Stimulated activated CD8-positive, alpha-beta memory T cell treated with anti-CD3 and anti-CD28 coated beads, Interleukin-7, amount 100 ng/mL, for 1 hour (primary cell): ENCODE measurements around the gene CTAGE1.
"Not testable (repeated sequence)": the region's sequence is repeated elsewhere in the genome, so short reads cannot be mapped to it uniquely, and the experiment has no call there.

ENCODE experiments used
- DNase-seq, 2 donors: peaks; one replicate each; pipeline ENCODE4 v3.0.0-alpha.2; 2020; ENCODE audit warnings: low read depth in 2 of 2

The CTAGE1 gene, protein sequence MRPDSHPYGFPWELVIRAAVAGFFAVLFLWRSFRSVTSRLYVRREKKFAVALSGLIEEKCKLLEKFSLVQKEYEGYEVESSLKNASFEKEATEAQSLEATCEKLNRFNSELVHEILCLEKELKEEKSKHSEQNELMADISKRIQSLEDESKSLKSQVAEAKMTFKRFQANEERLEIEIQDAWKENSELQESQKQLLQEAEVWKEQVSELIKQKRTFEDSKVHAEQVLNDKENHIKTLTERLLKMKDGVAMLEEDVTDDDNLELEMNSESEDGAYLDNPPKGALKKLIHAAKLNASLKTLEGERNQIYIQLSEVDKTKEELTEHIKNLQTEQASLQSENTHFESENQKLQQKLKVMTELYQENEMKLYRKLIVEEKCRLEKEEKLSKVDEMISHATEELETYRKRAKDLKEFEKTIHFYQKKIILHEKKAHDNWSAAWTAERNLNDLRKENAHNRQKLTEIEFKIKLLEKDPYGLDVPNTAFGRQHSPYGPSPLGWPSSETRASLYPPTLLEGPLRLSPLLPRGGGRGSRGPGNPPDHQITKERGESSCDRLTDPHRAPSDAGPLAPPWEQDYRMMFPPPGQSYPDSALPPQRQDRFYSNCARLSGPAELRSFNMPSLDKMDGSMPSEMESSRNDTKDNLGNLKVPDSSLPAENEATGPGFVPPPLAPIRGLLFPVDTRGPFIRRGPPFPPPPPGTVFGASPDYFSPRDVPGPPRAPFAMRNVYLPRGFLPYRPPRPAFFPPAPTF

DNA sequence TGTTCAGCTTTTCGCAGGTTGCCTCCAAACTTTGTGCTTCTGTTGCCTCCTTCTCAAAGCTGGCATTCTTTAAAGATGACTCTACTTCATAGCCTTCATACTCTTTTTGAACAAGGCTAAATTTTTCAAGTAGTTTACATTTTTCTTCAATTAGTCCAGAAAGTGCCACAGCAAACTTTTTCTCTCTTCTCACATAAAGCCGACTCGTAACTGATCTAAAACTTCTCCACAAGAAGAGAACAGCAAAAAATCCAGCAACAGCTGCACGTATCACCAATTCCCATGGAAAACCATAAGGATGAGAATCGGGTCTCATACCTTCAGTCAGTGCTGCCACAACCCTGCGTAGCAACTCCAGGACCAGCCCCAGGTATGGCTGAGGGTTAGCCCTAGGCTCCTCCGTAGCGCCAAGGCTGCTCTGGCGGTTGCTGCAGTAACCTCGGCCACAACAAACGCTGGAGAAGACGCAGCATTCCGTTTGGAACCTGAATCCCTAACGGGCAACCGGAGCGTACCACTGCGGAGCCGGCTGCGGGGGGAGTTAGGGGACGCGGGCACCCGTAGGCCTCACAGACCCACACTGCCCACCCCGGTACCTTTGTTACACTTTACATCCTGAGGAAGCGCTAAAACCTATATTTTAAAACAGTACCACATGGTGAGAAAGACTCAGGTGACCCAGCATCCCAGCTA is at the start of gene CTAGE1:
CTAGE1 (minus strand) TSS at position 420 of the 693 bp plus-strand sequence; CDS start at position 316, 104 bp downstream.
- no peak for DNase-seq

GRCh38 chr18:22466608-22467395 is 49.1 kb upstream of the CTAGE1 start:
- DNase-seq = no peak

GRCh38 chr18:22465859-22466457 is 48.2 kb upstream of the CTAGE1 start:
- peak in 1 of 2 donors; percentile 16 for DNase-seq

- DNase-seq = no peak
Measured at GRCh38 chr18:22463076-22463475, 45.4 kb upstream of the CTAGE1 start.

- no peak for DNase-seq
Measured at GRCh38 chr18:22459491-22459890, 41.8 kb upstream of the CTAGE1 start.

DNA sequence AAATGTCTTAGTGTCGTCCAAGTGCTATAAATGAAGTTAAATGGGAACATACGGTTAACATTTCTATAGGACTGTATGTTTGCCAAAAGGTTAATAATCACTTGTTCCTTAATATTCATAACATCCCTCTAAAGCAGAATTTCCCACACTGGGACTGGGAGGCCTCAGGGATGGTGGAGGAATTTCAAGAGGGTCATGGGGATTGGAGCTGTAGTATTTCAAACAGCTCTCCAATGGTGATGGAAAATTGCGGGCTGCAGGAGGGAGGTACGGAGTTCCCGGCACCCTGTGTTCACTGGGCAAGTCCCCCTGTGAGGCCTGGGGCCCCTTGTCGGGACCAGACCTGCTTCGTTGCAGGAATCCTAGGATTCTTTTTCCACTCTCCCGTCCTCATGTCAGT is 39.8 kb upstream of the CTAGE1 start:
- no peak for DNase-seq

DNA sequence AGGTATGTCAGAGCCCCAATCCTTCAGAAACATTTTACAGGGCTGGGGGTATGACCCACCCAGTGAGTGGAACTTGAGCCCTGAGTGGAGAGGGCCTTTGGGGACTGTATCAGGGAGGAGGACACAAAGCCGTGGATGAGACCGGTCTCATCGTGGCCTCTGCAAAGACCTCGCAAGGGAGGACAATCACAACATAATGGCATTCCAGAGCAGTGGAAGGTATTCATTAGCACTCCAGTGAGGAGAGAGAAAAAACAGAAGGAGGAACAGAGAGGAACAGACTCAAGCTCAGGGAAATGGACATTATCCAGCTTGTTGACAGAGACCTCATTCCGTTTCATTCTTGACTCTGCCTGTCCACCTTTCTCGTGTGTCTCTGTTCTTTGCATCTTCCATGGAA is 38.8 kb upstream of the CTAGE1 start:
- DNase-seq = no peak

DNA sequence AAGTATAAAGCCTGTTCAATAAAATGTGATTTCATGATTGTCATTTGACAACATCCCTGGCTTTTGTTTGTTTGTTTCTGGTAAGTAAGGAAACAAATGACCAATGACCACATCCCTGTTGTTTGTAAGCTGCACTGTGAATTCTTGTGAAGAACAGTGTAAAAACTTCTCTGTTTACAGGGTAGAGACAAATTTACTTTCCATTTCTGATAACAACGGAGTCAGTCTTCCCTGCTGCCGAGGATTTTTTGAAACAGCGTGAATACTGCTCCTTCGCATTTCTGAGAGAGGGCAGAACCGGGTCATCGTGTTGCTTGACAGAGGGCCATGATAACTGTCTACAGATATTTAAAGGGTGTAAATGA is 38.4 kb upstream of the CTAGE1 start:
- no peak for DNase-seq

DNA sequence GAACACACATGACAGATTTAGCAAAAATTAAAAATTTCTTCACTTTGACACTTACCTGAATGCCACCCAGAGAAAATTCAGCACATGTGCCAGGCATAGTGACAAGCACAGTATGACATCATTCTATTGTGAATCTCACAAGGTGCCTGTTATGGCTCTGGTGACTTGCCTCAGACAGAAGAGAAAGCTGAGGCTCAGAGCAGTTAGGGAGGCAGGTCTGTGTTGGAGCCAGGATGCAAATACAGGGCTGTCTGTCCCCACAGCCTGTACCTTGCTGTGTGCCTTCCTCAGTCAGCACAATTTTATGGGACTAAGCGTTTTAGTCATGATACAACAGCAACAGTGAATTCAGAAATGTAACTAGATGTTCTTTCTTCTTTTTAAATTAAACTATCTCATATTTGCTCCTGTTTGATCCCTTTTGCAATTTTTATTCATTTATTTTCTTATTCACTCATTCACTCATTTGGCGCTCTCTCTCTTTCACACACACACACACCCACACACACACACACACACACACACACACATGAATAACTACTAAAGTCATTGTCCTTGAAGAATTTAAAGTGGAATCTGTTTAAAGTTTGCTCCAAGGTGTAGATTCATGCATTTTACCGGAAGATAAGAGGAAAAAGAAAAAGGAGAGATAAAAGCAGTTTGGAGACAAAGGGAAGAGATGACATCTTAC is 37.9 kb upstream of the CTAGE1 start:
- DNase-seq = no peak

GRCh38 chr18:22453315-22453714 is 35.6 kb upstream of the CTAGE1 start:
- no peak for DNase-seq

DNA sequence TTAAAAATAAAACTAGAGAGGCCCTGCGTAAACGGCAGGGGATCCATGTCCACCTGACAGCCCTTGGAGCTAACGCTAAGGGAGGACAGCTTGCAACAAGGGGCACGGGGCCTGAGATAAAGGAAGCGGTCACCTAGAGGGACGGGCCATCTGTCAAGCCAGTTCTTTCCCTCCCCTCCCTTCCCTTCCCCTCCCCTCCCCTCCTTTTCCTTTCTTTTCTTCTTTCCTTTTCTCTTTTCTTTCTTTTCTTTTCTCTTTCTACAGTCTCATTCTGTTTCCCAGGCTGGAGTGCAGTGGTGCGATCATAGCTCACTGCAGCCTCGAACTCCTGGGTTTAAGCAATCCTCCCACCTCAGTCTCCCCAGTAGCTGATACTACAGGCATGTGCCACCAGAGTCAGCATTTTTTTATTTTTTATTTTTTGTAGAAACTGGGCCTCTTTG is 34.5 kb upstream of the CTAGE1 start:
- DNase-seq = no peak

DNA sequence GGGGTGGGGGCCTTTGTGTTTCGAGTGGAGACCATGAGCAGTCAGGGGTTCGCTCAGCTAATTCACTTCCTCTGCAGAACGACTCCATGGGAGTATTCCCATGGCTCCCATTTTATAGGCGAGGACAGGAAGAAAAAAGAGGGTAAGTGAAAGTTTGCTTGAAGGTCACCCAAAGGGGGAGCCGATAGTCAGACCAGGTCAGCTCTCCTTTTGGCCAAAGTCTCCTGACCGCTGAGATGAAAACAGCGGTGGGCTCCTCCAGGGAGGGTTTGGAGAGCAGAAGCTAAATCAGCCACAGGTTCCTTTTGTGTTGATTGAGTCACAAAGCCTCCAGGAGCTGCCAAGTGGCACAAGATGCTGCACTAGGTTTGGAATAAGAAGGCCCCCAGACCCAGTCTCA is 34.1 kb upstream of the CTAGE1 start:
- no peak for DNase-seq

- DNase-seq = not testable (repeated sequence)
Measured at GRCh38 chr18:22450766-22451165, 33.1 kb upstream of the CTAGE1 start.

DNA sequence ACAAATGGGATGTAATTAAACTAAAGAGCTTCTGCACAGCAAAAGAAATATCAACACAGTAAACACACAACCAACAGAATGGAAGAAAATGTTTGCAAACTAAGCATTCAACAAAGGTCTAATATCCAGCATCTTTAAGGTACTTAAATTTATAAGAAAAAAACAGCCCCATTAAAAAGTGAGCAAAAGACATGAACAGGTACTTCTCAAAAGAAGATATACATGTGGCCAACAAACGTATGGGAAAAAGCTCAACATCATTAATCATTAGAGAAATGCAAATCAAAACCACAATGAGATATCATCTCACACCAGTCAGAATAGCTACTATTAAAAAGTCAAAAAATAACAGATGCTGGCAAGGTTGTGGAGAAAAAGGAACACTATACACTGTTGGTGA is 32.6 kb upstream of the CTAGE1 start:
- DNase-seq = not testable (repeated sequence)

GRCh38 chr18:22449753-22450152 is 32.0 kb upstream of the CTAGE1 start:
- not testable (repeated sequence) for DNase-seq

GRCh38 chr18:22448238-22448637 is 30.5 kb upstream of the CTAGE1 start:
- DNase-seq = no peak

DNA sequence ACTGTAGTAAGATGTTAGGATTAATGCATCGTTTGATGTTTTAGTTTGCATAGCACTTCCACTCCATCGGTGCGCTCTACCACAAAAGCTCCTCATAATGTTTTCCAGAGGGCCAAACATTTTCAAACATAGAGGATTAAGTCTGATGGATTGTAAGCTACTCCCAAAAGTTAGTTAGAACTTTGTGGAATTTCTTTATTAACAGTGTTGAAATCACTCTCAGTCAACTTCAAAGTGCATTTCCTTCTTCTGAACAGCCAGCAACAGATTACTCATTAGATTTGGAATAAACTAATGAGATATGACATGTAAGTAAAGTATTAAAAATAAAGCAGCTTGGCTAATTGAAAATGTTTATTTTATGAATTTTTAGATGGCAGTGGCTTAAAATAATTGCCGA is 30.1 kb upstream of the CTAGE1 start:
- no peak for DNase-seq

DNA sequence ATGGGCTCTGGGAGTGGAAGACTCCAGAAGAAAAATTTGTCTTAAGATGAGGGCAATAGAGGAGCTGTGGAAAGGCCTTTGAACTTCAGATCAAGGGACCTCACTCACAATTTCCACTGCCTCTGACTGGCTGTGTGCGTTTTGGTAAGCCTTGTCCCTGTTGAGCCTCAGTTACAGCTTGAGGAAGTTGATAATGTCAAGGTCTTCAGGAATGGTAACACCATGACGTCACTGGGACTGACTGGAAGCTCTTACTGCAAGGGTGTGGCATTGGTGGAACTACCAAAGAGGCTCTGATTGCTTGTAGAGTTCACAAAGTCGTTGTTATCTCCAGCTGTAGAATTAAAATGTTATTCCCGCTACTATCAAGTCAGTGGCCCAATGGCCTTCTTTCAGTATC is 29.2 kb upstream of the CTAGE1 start:
- DNase-seq = no peak

GRCh38 chr18:22446325-22446724 is 28.6 kb upstream of the CTAGE1 start:
- DNase-seq = no peak

DNA sequence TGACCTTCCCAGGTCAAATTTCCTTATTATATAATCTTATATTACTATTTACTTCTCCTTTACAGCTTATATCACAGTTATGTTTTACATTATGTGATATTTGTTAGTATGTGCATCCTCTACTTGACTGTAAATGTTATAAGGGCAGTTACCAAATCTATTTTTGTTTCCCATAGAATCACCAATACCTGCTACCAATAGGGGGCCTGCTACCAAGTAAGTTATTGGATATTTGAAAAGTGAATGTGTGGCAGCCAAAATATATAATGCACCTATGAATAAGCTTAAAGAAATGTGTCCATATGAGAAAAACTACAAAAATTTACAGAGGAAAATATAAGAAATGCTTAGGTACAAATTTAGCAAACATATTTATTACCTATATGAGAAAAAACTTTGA is 23.9 kb upstream of the CTAGE1 start:
- no peak for DNase-seq

DNA sequence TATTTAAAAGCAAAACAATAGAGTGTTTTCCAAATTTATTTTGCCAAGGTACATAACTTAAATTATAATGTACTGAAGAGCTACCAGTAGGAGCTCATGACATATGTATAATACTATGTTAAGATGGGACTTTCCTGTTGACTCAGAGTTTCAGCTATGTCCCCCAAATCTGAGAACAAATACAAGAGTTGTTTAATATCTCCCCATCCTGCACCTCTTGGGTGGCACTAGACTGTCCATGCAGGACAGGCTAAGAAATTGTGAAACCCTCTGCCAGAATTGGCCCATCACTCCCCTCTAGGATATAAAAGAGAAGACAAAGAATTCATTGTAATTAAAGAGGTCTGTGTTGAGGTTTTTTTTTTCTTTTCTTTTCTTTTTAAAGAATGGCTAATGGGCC is 21.7 kb upstream of the CTAGE1 start:
- no peak for DNase-seq
